Mucosa of descending colon (tissue), 3 donors: ENCODE results near the gene COL7A1. TPM values are rescaled to one million over a fixed set of nuclear protein-coding genes. Genes with fewer than 3 reads are reported as not detected.

Source experiments
- ATAC-seq: fragments of 200-7000 bp; cut with Tn5 transposase; one replicate; pipeline ENCODE4 v1.9.1; 2020; ENCODE audit warnings: mild to moderate bottlenecking, moderate library complexity
- DNase-seq, 3 donors: peaks; one replicate each; pipeline ENCODE4 v3.0.0-alpha.2; 2020
- H3K36me3 ChIP-seq: fragments of 200-600 bp; one replicate; pipeline ENCODE4 v1.8.0; 2021; ENCODE audit warnings: low read depth, mild to moderate bottlenecking
- H3K4me1 ChIP-seq: fragments of 200-600 bp; one replicate; pipeline ENCODE4 v1.8.0; 2021; ENCODE audit warnings: low read depth, mild to moderate bottlenecking
- H3K4me3 ChIP-seq: fragments of 200-600 bp; one replicate; pipeline ENCODE4 v1.8.0; 2021; ENCODE audit warnings: mild to moderate bottlenecking
- H3K9me3 ChIP-seq: fragments of 200-600 bp; one replicate; pipeline ENCODE4 v1.8.0; 2021; ENCODE audit warnings: mild to moderate bottlenecking
- intact Hi-C, 2 donors: fragments of 100-400 bp; cut with DNase I in 1 of 2; cut with micrococcal nuclease in 1 of 2; formaldehyde crosslinking; loops; one replicate each; pipeline versions ENCODE4 v1.11.0 to v1.11.1; 2022; cut with DNase I, micrococcal nuclease
- total RNA-seq, 3 donors: library from RNA; stranded (reverse); fragmentation: NEBNext Ultra II Directional in 2 of 3; extraction: Animal tissue kit (Norgen Biotek cat#: 25700) in 2 of 3; gene quantifications; one replicate each; pipeline versions ENCODE4 v1.2.1 to v1.2.4, GENCODE V29; 2021 to 2023
- TF ChIP-seq, protein P1 (sequence below): fragments of 200-600 bp; IDR thresholded peaks from one replicate; pipeline ENCODE4 v1.8.0; 2022; ENCODE audit warnings: antibody characterized with exemption, mild to moderate bottlenecking
- donor health status: DM: no; HTN: no; CAD: no; lungs with moderate emphysema.
- donor health status: DM: no; HTN: no; CAD: no.
- donor health status: DM: no; HTN: yes; CAD: no.

The COL7A1 gene
- total RNA-seq, 3 donors from 2014 or later, result 2.8 to 6.8 (median 3.9) TPM

- DNase-seq, result no peak
- intact Hi-C loops, result no loop called here
Observed at GRCh38 chr3:48636149-48636655, 41.1 kb upstream of the COL7A1 start.

DNA sequence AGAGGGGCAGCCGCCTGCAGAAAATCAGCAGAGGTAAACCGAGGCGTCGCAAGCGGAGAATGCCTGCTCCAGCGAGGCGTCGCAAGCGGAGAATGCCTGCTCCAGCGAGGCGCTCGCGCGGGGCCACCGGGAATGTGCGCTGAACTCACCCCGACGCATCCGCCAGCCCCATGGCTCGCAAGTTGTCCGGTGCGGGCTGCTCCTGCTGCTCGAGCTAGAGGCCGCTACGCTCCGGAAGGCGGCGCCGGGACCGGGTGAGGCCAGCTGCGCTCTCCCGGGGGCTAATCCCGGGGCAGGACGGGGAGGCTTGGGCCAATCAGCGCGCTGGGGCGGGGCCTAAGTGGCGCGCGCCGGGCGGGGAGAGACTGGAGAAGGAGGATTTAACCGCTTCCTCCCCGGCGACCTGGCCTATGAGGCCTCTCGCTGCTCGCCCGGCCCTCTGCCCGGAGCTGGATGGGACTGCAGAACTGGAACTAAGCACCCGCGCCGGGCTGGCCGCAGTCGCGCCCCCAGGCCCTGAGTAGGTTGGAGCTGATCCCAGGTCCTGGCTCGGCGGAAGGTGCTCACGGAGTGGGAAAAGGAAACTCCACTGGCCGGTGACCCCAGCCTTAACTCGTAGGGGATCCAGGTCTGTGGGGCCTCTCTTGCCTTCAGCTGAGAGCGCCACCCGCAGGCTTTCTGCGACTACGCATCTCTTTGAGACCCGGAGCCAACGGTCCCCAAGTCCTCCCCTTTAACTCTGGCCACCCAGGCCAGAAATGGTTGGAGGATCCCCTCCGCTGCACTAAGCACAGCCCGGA lies 40.3 kb upstream of the COL7A1 start, which contains the start of gene SLC26A6:
Gene SLC26A6, minus strand, starts transcription at position 240 of the 800 bp plus-strand sequence. Its CDS starts 68 bp downstream, at position 172.
- Histone ChIP-seq H3K36me3 (no peaks in the 10 kb centered on the region), H3K4me3 (peak within 1 kb of the TSS; percentile 96), H3K4me1 (peaks cover 19% of the 10 kb centered on the region), H3K9me3 (no peaks in the 10 kb centered on the region)
- DNase-seq (peak; percentile 98 to 99 (median 99)), ATAC-seq (peak; percentile 96)
- intact Hi-C loops, result no loop called here
- TF ChIP-seq, protein P1, sequence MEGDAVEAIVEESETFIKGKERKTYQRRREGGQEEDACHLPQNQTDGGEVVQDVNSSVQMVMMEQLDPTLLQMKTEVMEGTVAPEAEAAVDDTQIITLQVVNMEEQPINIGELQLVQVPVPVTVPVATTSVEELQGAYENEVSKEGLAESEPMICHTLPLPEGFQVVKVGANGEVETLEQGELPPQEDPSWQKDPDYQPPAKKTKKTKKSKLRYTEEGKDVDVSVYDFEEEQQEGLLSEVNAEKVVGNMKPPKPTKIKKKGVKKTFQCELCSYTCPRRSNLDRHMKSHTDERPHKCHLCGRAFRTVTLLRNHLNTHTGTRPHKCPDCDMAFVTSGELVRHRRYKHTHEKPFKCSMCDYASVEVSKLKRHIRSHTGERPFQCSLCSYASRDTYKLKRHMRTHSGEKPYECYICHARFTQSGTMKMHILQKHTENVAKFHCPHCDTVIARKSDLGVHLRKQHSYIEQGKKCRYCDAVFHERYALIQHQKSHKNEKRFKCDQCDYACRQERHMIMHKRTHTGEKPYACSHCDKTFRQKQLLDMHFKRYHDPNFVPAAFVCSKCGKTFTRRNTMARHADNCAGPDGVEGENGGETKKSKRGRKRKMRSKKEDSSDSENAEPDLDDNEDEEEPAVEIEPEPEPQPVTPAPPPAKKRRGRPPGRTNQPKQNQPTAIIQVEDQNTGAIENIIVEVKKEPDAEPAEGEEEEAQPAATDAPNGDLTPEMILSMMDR, result peak; percentile 9

More at GRCh38 chr3:48636149-48636655, 41.1 kb upstream of the COL7A1 start:
- Histone ChIP-seq H3K4me3 (peak overlapping the region; percentile 96), H3K9me3 (no peaks in the 10 kb centered on the region), H3K4me1 (peaks cover 19% of the 10 kb centered on the region), H3K36me3 (no peaks in the 10 kb centered on the region)
- ATAC-seq, result no peak
- TF ChIP-seq, protein P1, result no peak

GRCh38 chr3:48634661-48635221 lies 39.6 kb upstream of the COL7A1 start:
- intact Hi-C loops, result no loop called here
- Histone ChIP-seq H3K4me1 (peaks cover 19% of the 10 kb centered on the region), H3K36me3 (no peaks in the 10 kb centered on the region), H3K9me3 (no peaks in the 10 kb centered on the region), H3K4me3 (peak overlapping the region; percentile 96)
- ATAC-seq, result peak; percentile 64
- TF ChIP-seq, protein P1, result no peak
- peak; percentile 77 to 82 (median 80) for DNase-seq

DNA sequence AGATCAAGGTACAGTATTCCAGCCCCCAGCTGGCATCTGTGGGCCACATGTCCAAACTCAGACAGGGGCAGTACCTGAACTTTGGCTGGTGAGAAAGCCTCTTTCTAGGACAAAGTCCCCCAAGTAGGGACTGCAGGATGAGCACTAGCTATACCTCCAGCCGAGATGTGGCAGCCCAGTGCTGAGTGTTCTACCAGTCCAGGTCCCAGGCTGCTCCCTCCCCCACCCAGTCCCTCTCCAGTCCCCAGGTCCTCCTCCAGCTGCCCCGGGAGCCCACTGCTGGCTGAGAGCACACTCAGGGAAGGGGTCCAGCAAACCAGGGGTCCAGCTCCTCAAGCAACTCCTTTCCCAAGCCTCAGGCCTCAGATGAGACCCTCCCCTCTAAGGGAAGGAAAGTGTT lies 38.6 kb upstream of the COL7A1 start:
- intact Hi-C loops, result no loop called here
- ATAC-seq (no peak), DNase-seq (no peak)
- H3K4me1 ChIP-seq, result peaks cover 19% of the 10 kb centered on the region
- no peaks in the 10 kb centered on the region for H3K9me3 ChIP-seq
- H3K4me3 ChIP-seq, result no peak overlapping the region
- TF ChIP-seq, protein P1, result no peak
- H3K36me3 ChIP-seq, result no peaks in the 10 kb centered on the region

- Histone ChIP-seq H3K4me3 (no peak overlapping the region), H3K36me3 (no peaks in the 10 kb centered on the region), H3K9me3 (no peaks in the 10 kb centered on the region), H3K4me1 (peaks cover 19% of the 10 kb centered on the region)
- TF ChIP-seq, protein P1, result no peak
- DNase-seq (no peak), ATAC-seq (no peak)
- intact Hi-C loops, result no loop called here
Observed at GRCh38 chr3:48633256-48633655, 38.1 kb upstream of the COL7A1 start.
